Measurements from ENCODE around the gene CCPG1. TPM values are rescaled to one million over a fixed set of nuclear protein-coding genes. Genes with fewer than 3 reads are reported as not detected.
A peak's percentile ranks its signal among the peaks of the same experiment; 100 is the strongest.

CCPG1 gene
- total RNA-seq, 1 donor from 2014 or later: 9.6 TPM

DNA sequence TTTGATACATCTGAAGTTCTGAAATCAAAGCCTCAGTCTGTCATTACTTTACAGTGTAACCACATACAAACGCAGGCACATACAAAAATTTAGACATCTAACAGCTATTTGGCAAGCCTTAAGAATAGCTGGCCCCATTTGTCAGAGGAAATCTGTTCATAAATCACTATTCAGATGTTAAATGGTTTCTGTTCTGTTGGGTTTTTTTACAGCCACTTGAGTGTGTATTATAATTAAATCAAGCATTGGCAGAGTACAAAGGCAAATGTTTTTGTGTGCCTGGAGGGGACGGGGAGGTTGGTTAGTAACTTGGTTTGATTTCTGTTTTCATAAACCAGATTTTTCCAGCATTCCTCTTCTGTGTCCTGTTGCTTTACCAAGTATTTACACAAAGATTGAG, 65.0 kb downstream of the CCPG1 start:
- peaks cover 4% of the 10 kb centered on the region for H3K36me3 Mint-ChIP-seq (ENCODE audit: low read depth)
- peak overlapping the region; percentile 27 for H3K27ac Mint-ChIP-seq (ENCODE audit: unreplicated experiment)
- DNase-seq (ENCODE audit: low read depth, low spot score): no peak
- peaks cover 15% of the 10 kb centered on the region for H3K4me1 Mint-ChIP-seq
- TF ChIP-seq, protein P1, sequence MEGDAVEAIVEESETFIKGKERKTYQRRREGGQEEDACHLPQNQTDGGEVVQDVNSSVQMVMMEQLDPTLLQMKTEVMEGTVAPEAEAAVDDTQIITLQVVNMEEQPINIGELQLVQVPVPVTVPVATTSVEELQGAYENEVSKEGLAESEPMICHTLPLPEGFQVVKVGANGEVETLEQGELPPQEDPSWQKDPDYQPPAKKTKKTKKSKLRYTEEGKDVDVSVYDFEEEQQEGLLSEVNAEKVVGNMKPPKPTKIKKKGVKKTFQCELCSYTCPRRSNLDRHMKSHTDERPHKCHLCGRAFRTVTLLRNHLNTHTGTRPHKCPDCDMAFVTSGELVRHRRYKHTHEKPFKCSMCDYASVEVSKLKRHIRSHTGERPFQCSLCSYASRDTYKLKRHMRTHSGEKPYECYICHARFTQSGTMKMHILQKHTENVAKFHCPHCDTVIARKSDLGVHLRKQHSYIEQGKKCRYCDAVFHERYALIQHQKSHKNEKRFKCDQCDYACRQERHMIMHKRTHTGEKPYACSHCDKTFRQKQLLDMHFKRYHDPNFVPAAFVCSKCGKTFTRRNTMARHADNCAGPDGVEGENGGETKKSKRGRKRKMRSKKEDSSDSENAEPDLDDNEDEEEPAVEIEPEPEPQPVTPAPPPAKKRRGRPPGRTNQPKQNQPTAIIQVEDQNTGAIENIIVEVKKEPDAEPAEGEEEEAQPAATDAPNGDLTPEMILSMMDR (conservative IDR thresholded peaks at IDR 0.05): no peak
- H3K27me3 Mint-ChIP-seq (ENCODE audit: low read depth): no peaks in the 10 kb centered on the region
- no peak overlapping the region for H3K4me3 Mint-ChIP-seq
- no peaks in the 10 kb centered on the region for H3K9me3 Mint-ChIP-seq

DNA sequence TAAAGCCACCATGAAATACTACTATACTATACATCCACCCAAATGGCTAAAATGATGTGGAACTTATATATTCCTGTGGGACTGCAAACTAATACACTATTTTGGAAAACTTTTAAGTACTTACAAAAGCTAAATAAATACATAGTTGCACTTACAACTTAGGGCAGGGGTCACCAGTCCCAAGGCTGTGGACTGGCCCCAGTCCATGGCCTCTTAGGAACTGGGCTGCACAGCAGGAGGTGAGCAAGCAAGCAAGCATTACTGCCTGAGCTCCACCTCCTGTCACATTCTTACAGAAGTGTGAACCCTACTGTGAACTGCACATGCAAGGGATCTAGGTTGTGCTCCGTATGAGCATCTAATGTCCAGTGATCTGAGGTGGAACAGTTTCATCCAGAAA, 71.0 kb downstream of the CCPG1 start:
- no peak for DNase-seq (ENCODE audit: low read depth, low spot score)
- Mint-ChIP-seq H3K27me3 (ENCODE audit: low read depth) (no peaks in the 10 kb centered on the region), H3K9me3 (no peaks in the 10 kb centered on the region), H3K27ac (ENCODE audit: unreplicated experiment) (no peak overlapping the region), H3K4me3 (no peak overlapping the region), H3K36me3 (ENCODE audit: low read depth) (peaks cover 4% of the 10 kb centered on the region), H3K4me1 (no peaks in the 10 kb centered on the region)
- TF ChIP-seq, protein P1 (conservative IDR thresholded peaks at IDR 0.05): no peak

DNA sequence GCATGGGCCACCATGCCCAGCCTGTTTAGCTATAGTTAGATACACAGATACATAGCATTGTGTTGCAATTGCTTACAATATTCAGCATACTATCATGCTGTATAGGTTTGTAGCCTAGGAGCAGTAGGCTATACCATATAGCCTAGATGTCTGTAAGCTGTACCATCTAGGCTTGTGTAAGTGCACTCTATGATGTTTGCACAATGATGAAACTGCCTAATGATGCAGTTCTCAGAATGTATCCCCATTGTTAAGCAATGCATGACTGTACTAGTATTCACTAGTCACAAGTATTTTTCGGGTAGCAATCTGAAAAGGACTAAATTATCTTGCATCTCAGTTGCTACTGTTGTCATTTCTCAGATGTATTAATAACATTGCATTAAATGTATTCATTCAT, 73.2 kb downstream of the CCPG1 start:
- Mint-ChIP-seq H3K27me3 (ENCODE audit: low read depth) (no peaks in the 10 kb centered on the region), H3K9me3 (no peaks in the 10 kb centered on the region), H3K4me1 (no peaks in the 10 kb centered on the region), H3K4me3 (no peak overlapping the region), H3K36me3 (ENCODE audit: low read depth) (peaks cover 4% of the 10 kb centered on the region), H3K27ac (ENCODE audit: unreplicated experiment) (no peak overlapping the region)
- no peak for DNase-seq (ENCODE audit: low read depth, low spot score)
- TF ChIP-seq, protein P1 (conservative IDR thresholded peaks at IDR 0.05): no peak

DNA sequence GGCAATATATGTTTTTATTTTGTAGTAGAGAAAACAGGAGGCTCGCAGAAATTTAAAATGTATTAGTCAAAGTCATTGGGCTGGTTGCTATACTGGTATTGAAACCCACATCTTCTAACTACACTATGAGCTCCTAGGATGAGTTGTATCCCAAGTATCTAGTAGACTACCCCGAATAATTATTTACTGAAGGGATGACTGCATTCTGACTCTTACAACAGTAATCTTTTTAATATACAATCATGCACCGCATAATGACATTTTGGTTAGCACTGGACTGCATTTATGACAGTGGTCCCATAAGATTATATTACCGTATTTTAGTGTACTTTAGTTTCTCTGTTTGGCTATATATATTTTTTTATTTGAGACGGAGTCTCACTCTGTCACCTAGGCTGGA, 73.8 kb downstream of the CCPG1 start:
- Mint-ChIP-seq H3K27ac (ENCODE audit: unreplicated experiment) (no peak overlapping the region), H3K36me3 (ENCODE audit: low read depth) (no peaks in the 10 kb centered on the region), H3K9me3 (no peaks in the 10 kb centered on the region), H3K4me3 (no peak overlapping the region), H3K4me1 (no peaks in the 10 kb centered on the region), H3K27me3 (ENCODE audit: low read depth) (no peaks in the 10 kb centered on the region)
- DNase-seq (ENCODE audit: low read depth, low spot score): no peak
- TF ChIP-seq, protein P1 (conservative IDR thresholded peaks at IDR 0.05): no peak

DNA sequence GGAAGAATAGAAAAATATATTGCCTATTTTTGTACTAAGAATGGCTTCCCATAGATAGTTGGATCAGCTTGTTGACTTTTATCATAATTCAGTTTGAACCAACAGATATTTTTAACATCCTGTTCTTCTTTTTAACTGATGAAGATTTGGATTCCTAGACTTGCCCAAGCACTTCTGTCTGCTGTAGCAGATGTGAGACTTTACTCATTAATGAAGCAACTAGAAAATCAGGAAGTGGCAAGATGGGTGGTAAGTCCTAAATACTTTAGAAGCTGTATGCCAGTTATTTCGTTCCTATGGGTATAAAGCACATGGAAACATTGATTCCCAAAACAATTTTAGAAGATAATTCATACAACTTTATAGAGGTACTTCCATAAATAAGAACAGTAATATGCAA, 80.8 kb downstream of the CCPG1 start:
- TF ChIP-seq, protein P1 (conservative IDR thresholded peaks at IDR 0.05): no peak
- Mint-ChIP-seq H3K4me1 (peaks cover 10% of the 10 kb centered on the region), H3K4me3 (no peak overlapping the region), H3K27me3 (ENCODE audit: low read depth) (no peaks in the 10 kb centered on the region), H3K9me3 (no peaks in the 10 kb centered on the region), H3K36me3 (ENCODE audit: low read depth) (no peaks in the 10 kb centered on the region), H3K27ac (ENCODE audit: unreplicated experiment) (no peak overlapping the region)
- no peak for DNase-seq (ENCODE audit: low read depth, low spot score)

DNA sequence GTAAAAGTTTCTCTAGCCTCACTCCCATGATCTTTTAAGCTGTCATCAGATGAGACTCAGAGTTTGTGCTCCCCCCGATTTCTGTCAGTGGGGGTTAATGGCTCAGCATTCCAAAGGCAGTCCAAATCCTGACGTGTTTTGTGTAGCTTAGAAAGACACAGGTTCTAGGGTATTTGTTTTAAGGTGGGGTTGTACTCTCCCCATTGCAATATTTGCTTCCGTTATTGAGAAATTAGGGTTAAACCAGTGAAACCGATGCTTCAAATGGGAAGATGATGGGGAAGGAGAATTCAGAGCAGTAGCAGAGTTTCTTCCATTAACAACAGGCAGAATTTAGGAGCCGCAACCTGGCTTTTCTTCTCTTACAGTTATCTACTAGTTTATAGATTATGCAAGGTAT, 85.7 kb downstream of the CCPG1 start:
- no peak overlapping the region for H3K27ac Mint-ChIP-seq (ENCODE audit: unreplicated experiment)

More for the DNA sequence above, 85.7 kb downstream of the CCPG1 start:
- no peak for DNase-seq (ENCODE audit: low read depth, low spot score)
- Mint-ChIP-seq H3K9me3 (no peaks in the 10 kb centered on the region), H3K4me3 (peak overlapping the region; percentile 14), H3K36me3 (ENCODE audit: low read depth) (no peaks in the 10 kb centered on the region), H3K4me1 (peaks cover 29% of the 10 kb centered on the region), H3K27me3 (ENCODE audit: low read depth) (no peaks in the 10 kb centered on the region)
- TF ChIP-seq, protein P1 (conservative IDR thresholded peaks at IDR 0.05): no peak
